GM21529 (cell line): ENCODE data around the gene TEX10.
A peak's percentile ranks its signal among the peaks of the same experiment; 100 is the strongest.
"Not testable (repeated sequence)": the region's sequence is repeated elsewhere in the genome, so short reads cannot be mapped to it uniquely, and the experiment has no call there.

Source experiments
- ATAC-seq: cut with Tn5 transposase; IDR thresholded peaks from one replicate; pipeline ENCODE4 v1.9.1; 2021; ENCODE audit not compliant: unreplicated experiment

TEX10 gene

GRCh38 chr9:100352727-100353505, at the start of gene TEX10:
Gene TEX10, minus strand, starts transcription at chr9:100352942. Its CDS starts 3,579 bp downstream, at chr9:100349363.
- ATAC-seq, result peak; percentile 79

- ATAC-seq, result no peak
Observed at GRCh38 chr9:100401042-100401441, 48.3 kb upstream of the TEX10 start.

- no peak for ATAC-seq
Observed at GRCh38 chr9:100397529-100398266, 45.0 kb upstream of the TEX10 start.

DNA sequence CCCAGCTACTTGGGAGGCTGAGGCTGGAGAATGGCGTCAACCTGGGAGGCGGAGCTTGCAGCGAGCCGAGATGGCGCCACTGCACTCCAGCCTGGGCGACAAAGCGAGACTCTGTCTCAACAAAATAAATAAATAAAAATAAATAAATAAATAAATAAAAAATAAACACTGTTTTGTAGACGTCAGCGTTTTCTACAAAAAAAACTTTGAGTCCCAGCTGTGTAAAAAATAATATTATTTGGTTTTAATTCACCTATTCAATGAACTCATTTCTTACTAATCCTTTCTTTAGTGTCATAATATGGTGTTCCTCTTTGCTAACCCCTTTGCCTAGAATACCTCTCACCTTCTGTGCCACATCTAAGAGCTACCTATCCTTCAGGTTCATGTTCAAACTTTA, 44.0 kb upstream of the TEX10 start:
- ATAC-seq, result no peak

- ATAC-seq, result no peak
Observed at GRCh38 chr9:100394816-100395215, 42.1 kb upstream of the TEX10 start.

GRCh38 chr9:100394032-100394695, 41.4 kb upstream of the TEX10 start:
- no peak for ATAC-seq

DNA sequence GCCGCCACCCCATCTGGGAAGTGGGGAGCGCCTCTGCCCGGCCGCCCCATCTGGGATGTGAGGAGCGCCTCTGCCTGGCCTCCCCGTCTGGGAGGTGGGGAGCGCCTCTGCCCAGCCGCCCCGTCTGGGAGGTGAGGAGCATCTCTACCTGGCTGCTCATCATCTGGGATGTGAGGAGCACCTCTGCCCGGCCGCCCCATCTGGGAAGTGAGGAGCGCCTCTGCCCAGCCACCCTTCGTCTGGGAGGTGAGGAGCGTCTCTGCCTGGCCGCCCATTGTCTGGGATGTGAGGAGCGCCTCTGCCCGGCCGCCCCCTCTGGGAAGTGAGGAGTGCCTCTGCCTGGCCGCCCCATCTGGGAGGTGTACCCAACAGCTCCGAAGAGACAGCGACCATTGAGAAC, 40.2 kb upstream of the TEX10 start:
- ATAC-seq, result not testable (repeated sequence)

DNA sequence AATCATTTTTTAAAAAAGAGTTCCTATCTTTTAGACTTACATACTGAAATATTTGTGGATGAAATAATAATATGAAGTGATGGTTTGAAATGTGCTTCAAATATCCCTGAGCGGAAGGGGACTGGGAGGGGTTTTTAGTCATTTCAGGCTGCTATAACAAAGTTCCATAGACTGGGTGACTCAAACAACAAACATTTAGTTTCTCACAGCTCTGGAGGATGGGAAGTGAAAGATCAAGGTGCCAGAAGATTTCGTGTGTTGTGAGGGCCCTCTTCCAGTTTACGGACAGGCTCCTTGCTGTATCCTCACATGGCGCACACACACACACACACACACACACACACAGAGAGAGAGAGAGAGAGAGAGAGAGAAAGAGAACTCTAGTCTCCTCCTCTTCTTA, 27.1 kb upstream of the TEX10 start:
- ATAC-seq, result no peak

GRCh38 chr9:100377015-100377414, 24.3 kb upstream of the TEX10 start:
- ATAC-seq, result no peak

DNA sequence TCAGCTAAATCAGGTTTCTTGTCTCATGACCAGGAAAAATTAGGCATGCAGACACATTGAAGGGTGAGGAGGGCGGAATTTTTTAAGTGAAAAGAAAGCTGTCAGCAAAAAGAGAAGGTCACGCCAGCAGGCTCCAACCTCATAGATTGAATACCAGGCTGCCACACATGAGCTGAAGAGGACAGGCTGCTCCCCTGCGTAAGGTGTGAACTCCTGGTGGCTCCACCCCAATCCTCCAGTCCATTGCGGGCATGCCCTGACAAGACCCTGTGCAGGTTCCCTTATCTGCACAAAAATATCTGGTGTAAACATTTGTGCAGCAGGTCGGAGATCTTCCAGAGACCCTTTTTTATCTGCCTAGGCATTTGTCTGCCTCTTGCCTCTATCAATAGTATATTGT, 22.9 kb upstream of the TEX10 start:
- ATAC-seq, result no peak

DNA sequence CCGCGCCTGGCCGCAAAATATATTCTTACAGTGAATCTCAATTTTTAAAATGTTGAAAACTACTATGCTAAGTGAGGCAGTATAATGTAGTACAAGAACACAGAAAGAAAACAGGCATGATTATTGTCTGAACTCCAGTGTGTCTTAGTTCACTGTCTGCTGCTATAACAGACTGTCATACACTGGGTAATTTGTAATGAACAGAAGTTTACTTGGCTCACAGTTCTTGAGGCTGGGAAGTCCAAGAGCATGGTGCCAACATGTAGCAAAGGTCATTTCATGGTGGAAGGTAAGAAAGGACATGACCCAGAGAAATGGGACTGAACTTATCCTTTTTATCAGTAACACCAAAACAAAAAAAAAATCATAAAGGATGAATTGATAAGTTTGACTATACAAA, 19.9 kb upstream of the TEX10 start:
- no peak for ATAC-seq

DNA sequence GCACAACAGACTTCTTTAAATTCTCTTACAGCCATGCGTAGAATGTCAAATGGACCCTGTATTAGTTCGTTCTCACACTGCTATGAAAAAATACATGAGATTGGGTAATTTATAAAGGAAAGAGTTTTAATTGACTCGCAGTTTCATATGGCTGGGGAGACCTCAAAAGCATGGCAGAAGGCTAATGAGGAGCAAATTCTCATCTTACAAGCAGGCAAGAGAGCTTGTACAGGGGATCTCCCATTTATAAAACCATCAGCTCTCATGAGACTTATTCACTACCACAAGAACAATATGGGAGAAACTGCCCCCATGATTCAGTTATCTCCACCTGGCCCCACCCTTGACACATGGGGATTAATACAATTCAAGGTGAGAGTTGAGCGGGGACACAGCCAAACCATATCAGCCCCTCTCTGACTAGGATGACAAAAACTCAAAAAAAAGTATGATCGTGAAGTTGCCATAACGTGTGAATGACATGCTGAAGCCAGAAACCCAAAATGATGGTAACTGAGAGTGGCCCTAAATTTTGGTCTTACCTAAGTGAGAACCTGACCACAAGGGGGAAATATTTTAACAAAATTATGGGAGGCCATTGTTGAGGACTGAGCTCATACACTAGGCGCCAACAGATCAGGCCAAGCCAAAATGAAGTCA, 17.5 kb upstream of the TEX10 start:
- ATAC-seq, result no peak

DNA sequence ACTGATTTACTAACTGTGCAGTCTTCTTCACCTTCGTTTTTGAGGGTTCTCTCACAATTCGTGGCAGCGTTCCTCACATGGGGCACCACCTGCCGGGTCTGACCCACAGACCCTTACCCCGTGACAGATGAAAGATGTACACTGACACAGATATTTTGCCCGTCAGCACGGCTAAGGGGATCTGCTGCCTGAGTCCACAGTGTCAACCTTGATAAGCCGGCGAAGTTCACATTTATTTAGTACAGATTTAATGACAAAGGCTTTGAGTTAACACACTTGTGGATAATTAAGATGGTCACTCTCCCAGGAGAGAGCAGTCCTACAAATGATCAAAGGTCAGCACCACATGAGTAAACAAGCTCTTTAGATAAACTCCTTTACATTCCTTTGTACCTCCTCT, 15.9 kb upstream of the TEX10 start:
- no peak for ATAC-seq

DNA sequence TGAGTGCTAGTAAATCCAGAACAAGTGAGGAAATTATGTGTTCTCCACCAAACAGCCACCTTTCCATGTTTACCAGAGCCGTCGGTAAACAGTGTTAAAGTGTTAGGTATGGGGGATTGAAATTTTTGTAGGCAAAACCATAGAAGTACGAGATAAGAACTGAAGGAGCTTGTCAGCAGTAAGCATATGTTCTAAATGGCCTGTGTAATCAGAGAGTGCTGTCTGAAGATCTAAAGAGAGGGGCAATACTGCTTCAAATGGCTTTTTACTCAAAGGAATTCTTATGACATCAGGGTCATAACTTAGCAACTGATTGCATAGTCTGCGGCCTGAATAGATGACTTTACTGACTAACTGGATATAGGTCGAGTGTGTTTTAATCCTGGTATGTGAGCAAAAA, 13.4 kb upstream of the TEX10 start:
- no peak for ATAC-seq

GRCh38 chr9:100364013-100364412, 11.3 kb upstream of the TEX10 start:
- ATAC-seq, result no peak

DNA sequence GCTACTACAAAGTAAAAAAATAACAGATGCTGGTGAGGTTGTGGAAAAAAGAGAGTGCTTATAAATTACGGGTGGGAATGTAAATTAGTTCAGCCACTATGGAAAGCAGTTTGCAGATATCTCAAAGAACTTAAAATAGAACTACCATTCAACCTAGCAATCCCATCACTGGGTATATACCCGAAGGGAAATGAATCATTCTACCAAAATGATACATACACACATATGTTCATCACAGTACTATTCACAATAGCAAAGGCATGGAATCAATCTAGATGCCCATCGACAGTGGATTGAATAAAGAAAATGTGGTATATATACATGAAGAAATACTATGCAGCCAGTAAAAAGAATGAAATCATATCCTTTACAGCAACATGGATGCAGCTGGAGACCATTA, 6.3 kb upstream of the TEX10 start:
- ATAC-seq, result no peak

DNA sequence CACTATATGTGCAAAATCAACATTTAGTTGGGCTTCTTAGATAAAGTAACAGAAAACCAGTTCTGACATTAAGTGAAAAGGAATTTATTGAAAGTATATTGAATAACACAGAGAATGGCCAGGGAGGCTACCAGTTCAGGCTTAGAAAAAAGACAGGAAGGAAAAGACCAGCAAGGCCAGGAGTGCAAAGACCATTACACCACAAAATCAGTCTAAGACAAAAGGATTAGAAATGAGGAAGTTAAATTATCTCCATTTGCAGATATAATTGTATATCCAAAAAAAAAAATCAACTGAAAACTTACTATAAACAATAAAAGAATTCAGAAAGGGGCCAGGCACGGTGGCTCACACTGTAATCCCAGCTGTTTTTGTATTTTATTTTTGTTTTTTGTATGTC, 4.8 kb upstream of the TEX10 start:
- no peak for ATAC-seq

DNA sequence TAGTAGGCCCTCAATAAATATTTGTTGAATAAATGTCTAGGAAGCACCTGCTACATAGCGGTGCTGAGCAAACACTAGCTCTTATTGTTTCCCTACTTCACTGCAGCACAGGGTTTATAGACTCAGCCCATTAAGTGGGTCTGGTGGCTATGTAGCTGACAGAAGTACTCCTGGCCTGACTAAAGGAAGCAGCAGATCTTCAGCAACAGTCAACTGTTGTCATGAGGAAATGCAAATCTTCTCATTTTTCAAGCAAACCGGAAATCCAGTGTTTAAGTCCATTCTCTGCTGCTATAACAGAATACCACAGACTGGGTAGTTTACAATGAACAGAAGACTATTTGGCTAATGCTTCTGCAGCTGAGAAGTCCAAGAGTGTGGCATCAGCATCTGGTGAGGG, 2.8 kb upstream of the TEX10 start:
- no peak for ATAC-seq

- ATAC-seq, result no peak
Observed at GRCh38 chr9:100354121-100354800, 1.5 kb upstream of the TEX10 start.

DNA sequence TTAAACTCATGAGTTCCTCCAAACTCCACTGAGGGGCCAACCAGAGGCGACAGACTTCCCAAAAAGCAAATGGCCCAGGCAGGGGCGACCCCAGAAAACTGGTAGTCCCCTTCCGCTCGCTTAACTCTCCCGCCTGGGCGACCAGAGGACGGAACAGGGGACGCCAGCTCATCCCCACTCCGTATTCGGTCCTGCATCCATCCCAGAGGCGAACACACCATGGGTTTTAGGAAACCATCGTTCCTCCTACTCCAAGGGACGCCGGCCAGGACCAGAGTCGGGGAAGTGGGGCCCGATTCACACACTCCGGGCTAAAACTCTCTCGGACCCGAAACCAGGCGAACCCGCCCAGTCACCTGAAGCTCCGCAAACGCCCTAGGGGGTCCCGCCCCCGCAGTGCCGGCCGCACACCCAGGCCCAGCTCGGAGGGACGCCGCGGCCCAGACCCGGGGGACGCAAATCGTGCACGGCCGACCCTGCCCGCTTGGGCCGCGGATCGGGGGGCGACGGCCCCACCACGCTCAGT, 478 bp downstream of the TEX10 start:
- ATAC-seq, result peak; percentile 43

GRCh38 chr9:100351508-100351907, 1.2 kb downstream of the TEX10 start:
- ATAC-seq, result no peak
